Measurements from ENCODE around the gene MCCC1.
"Not testable (repeated sequence)": the region's sequence is repeated elsewhere in the genome, so short reads cannot be mapped to it uniquely, and the experiment has no call there.

MCCC1 gene

DNA sequence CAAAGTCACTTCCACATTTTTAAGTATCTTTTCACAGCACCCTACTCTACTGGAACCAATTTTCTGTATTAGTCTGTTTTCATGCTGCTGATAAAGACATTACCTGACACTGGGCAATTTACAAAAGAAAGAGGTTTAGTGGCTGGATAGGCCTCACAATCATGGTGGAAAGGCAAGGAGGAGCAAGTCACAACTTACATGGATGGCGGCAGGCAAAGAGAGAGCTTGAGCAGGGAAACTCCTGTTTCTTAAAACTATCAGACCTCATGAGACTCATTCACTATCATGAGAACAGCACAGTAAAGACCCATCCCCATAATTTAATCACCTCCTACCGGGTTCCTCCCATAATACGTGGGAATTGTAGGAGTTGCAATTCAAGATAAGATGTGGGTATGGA lies 18.7 kb downstream of the MCCC1 start:
- H3K9me3 ChIP-seq (ENCODE audit: control insufficient read depth, insufficient read depth, low read depth, low read length): peaks cover 48% of the 10 kb centered on the region
- no peak overlapping the region for H3K27ac ChIP-seq (ENCODE audit: low read depth, low read length)
- peaks cover 67% of the 10 kb centered on the region for H3K36me3 ChIP-seq (ENCODE audit: control insufficient read depth, insufficient read depth, low read length)
- no peak overlapping the region for H3K4me3 ChIP-seq (ENCODE audit: low read depth, low read length)
- no peaks in the 10 kb centered on the region for H3K27me3 ChIP-seq (ENCODE audit: control insufficient read depth, insufficient read depth, low read length)
- H3K9ac ChIP-seq (ENCODE audit: low read length): no peak overlapping the region
- no peaks in the 10 kb centered on the region for H3K4me1 ChIP-seq (ENCODE audit: control insufficient read depth, insufficient read depth, low read length)

DNA sequence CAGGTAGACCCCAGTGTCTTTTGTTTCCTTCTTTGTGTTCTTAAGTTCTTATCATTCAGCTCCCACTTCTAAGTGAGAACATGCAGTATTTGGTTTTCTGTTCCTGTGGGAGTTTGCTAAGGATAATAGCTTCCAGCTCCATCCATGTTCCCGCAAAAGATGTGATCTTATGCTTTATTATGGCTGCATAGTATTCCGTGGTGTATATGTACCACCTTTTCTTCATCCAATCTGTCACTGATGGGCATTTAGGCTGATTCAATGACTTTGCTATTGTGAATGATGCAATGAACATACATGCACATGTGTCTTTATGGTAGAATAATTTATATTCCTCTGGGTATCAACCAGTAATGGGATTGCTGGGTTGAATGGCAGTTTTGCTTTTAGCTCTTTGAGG lies 24.4 kb downstream of the MCCC1 start:
- H3K27me3 ChIP-seq (ENCODE audit: control insufficient read depth, insufficient read depth, low read length): no peaks in the 10 kb centered on the region
- no peak overlapping the region for H3K9ac ChIP-seq (ENCODE audit: low read length)
- no peak overlapping the region for H3K4me3 ChIP-seq (ENCODE audit: low read depth, low read length)
- H3K27ac ChIP-seq (ENCODE audit: low read depth, low read length): no peak overlapping the region
- peaks cover 34% of the 10 kb centered on the region for H3K36me3 ChIP-seq (ENCODE audit: control insufficient read depth, insufficient read depth, low read length)
- H3K9me3 ChIP-seq (ENCODE audit: control insufficient read depth, insufficient read depth, low read depth, low read length): peaks cover 38% of the 10 kb centered on the region
- H3K4me1 ChIP-seq (ENCODE audit: control insufficient read depth, insufficient read depth, low read length): no peaks in the 10 kb centered on the region

GRCh38 chr3:183074261-183074660 lies 25.0 kb downstream of the MCCC1 start:
- peaks cover 32% of the 10 kb centered on the region for H3K9me3 ChIP-seq (ENCODE audit: control insufficient read depth, insufficient read depth, low read depth, low read length)
- H3K4me3 ChIP-seq (ENCODE audit: low read depth, low read length): no peak overlapping the region
- H3K4me1 ChIP-seq (ENCODE audit: control insufficient read depth, insufficient read depth, low read length): no peaks in the 10 kb centered on the region
- peaks cover 33% of the 10 kb centered on the region for H3K36me3 ChIP-seq (ENCODE audit: control insufficient read depth, insufficient read depth, low read length)
- H3K9ac ChIP-seq (ENCODE audit: low read length): no peak overlapping the region
- no peak overlapping the region for H3K27ac ChIP-seq (ENCODE audit: low read depth, low read length)
- H3K27me3 ChIP-seq (ENCODE audit: control insufficient read depth, insufficient read depth, low read length): no peaks in the 10 kb centered on the region

DNA sequence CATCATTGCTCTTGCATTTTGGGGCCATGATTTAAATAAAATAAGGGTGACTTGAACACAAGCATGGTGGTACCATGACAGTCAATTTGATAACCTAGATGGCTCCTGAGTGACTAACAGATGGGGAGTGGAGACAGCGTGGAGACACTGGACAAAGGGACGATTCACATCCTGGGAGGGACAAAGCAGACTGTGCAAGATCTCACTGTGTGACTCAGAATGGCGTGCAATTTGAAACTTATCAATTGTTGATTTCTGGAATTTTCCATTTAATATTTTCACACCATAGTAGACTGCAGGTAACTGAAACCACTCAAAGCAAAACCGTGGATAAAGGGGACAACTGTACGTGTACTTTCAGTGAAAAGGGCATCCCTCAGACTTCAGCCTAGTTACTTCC lies 25.5 kb downstream of the MCCC1 start:
- peaks cover 28% of the 10 kb centered on the region; the same call in 1 of the 2 replicates for H3K9me3 ChIP-seq (ENCODE audit: control insufficient read depth, insufficient read depth, low read depth, low read length)
- no peak overlapping the region for H3K27ac ChIP-seq (ENCODE audit: low read depth, low read length)
- peaks cover 31% of the 10 kb centered on the region for H3K36me3 ChIP-seq (ENCODE audit: control insufficient read depth, insufficient read depth, low read length)
- no peaks in the 10 kb centered on the region for H3K4me1 ChIP-seq (ENCODE audit: control insufficient read depth, insufficient read depth, low read length)
- no peak overlapping the region for H3K4me3 ChIP-seq (ENCODE audit: low read depth, low read length)
- no peaks in the 10 kb centered on the region for H3K27me3 ChIP-seq (ENCODE audit: control insufficient read depth, insufficient read depth, low read length)
- no peak overlapping the region for H3K9ac ChIP-seq (ENCODE audit: low read length)

- Histone ChIP-seq H3K9ac (ENCODE audit: low read length) (no peak overlapping the region), H3K36me3 (ENCODE audit: control insufficient read depth, insufficient read depth, low read length) (peaks cover 33% of the 10 kb centered on the region), H3K27ac (ENCODE audit: low read depth, low read length) (no peak overlapping the region), H3K27me3 (ENCODE audit: control insufficient read depth, insufficient read depth, low read length) (no peaks in the 10 kb centered on the region), H3K4me3 (ENCODE audit: low read depth, low read length) (no peak overlapping the region), H3K9me3 (ENCODE audit: control insufficient read depth, insufficient read depth, low read depth, low read length) (peaks cover 8% of the 10 kb centered on the region; the same call in 1 of the 2 replicates), H3K4me1 (ENCODE audit: control insufficient read depth, insufficient read depth, low read length) (no peaks in the 10 kb centered on the region)
Observed at GRCh38 chr3:183070892-183071291, 28.4 kb downstream of the MCCC1 start.

GRCh38 chr3:183069086-183069485 lies 30.2 kb downstream of the MCCC1 start:
- Histone ChIP-seq H3K4me1 (ENCODE audit: control insufficient read depth, insufficient read depth, low read length) (no peaks in the 10 kb centered on the region), H3K36me3 (ENCODE audit: control insufficient read depth, insufficient read depth, low read length) (peaks cover 36% of the 10 kb centered on the region), H3K9ac (ENCODE audit: low read length) (no peak overlapping the region)

DNA sequence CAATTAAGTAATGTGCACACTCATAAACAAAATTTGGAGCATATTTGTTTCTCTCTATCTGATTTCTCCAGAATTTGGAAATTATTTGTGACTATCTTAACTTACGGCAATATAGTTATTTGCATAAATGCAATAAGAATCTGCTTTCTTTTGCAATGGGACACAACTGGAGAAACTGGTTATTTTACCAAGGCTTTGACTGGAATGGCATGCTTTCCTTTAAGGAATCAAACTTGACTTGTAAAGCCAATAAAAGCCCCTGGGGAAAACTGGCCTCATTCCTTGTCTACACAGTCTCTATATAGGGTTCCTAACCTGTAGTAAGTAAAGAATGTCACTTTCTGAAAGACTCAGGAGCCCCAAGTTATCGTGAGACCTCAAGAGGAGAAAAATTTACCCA lies 32.4 kb downstream of the MCCC1 start:
- not testable (repeated sequence) for H3K27me3 ChIP-seq (ENCODE audit: control insufficient read depth, insufficient read depth, low read length); H3K9me3 ChIP-seq (ENCODE audit: control insufficient read depth, insufficient read depth, low read depth, low read length); H3K4me3 ChIP-seq (ENCODE audit: low read depth, low read length); H3K9ac ChIP-seq (ENCODE audit: low read length); H3K4me1 ChIP-seq (ENCODE audit: control insufficient read depth, insufficient read depth, low read length); H3K27ac ChIP-seq (ENCODE audit: low read depth, low read length)
- peaks cover 38% of the 10 kb centered on the region for H3K36me3 ChIP-seq (ENCODE audit: control insufficient read depth, insufficient read depth, low read length)

More at GRCh38 chr3:183069086-183069485, 30.2 kb downstream of the MCCC1 start:
- Histone ChIP-seq H3K4me3 (ENCODE audit: low read depth, low read length) (no peak overlapping the region), H3K9me3 (ENCODE audit: control insufficient read depth, insufficient read depth, low read depth, low read length) (no peaks in the 10 kb centered on the region), H3K27ac (ENCODE audit: low read depth, low read length) (no peak overlapping the region), H3K27me3 (ENCODE audit: control insufficient read depth, insufficient read depth, low read length) (no peaks in the 10 kb centered on the region)

DNA sequence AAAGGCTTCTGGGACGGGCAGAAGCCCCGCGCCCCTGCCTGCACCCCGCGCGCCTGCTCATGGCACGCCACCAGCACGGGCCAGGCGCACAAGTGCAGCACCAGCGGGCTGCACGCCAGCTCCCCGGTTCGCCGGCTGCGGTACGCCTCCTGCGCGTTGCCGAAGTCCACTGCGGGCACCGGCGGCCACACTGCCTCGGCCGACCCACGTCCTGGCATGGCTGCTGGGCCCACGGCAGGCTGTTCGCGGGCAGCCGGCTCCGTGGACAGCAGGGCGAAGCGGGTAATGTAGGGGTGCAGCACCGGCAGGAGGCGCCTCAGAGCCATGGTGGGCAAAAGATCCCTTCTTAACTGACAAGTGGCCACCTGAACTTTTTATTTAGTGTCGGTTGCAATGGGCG lies 34.8 kb downstream of the MCCC1 start:
- Histone ChIP-seq H3K27me3 (ENCODE audit: control insufficient read depth, insufficient read depth, low read length) (no peaks in the 10 kb centered on the region), H3K4me3 (ENCODE audit: low read depth, low read length) (no peak overlapping the region), H3K27ac (ENCODE audit: low read depth, low read length) (no peak overlapping the region), H3K9me3 (ENCODE audit: control insufficient read depth, insufficient read depth, low read depth, low read length) (no peaks in the 10 kb centered on the region), H3K9ac (ENCODE audit: low read length) (no peak overlapping the region), H3K36me3 (ENCODE audit: control insufficient read depth, insufficient read depth, low read length) (peaks cover 24% of the 10 kb centered on the region), H3K4me1 (ENCODE audit: control insufficient read depth, insufficient read depth, low read length) (no peaks in the 10 kb centered on the region)

DNA sequence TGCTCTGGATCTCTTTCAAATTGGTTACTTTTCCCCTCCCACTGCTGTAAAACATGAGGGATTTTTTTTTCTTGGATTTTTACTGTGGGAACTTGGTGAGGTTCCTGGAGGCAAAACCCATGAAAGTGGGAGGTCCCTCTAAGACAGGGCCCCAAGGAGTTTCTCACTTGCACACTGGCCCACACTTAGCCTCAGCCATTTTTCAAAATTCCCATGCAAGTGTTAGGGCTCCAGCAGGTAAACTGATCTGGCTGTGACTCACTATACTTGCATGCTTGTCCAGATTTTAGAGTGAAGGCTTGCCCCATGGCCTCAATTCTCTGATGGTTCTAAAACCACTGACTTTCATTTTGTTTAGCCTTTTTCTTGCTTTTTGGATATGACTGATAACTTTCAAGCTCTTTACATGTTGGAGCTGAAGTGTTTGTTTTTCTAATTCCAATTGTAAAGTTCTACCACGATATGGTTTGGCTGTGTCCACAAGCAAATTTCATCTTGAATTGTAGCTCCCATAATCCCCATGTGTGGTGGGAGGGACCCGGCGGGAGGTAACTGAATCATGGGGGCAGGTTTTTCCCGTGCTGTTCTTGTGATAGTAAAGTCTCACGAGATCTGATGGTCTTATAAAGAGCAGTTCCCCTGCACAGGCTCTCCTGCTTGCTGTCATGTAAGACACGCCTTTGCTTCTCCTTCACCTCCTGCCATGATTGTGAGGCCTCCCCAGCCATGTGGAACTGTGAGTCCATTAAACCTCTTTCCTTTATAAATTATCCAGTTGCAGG lies 37.7 kb downstream of the MCCC1 start:
- Histone ChIP-seq H3K9ac (ENCODE audit: low read length) (no peak overlapping the region), H3K4me1 (ENCODE audit: control insufficient read depth, insufficient read depth, low read length) (no peaks in the 10 kb centered on the region), H3K36me3 (ENCODE audit: control insufficient read depth, insufficient read depth, low read length) (peaks cover 11% of the 10 kb centered on the region), H3K9me3 (ENCODE audit: control insufficient read depth, insufficient read depth, low read depth, low read length) (no peaks in the 10 kb centered on the region), H3K27ac (ENCODE audit: low read depth, low read length) (no peak overlapping the region), H3K4me3 (ENCODE audit: low read depth, low read length) (no peak overlapping the region), H3K27me3 (ENCODE audit: control insufficient read depth, insufficient read depth, low read length) (no peaks in the 10 kb centered on the region)

- no peak overlapping the region for H3K9ac ChIP-seq (ENCODE audit: low read length)
- H3K27ac ChIP-seq (ENCODE audit: low read depth, low read length): no peak overlapping the region
- no peak overlapping the region for H3K4me3 ChIP-seq (ENCODE audit: low read depth, low read length)
- H3K4me1 ChIP-seq (ENCODE audit: control insufficient read depth, insufficient read depth, low read length): no peaks in the 10 kb centered on the region
- peaks cover 20% of the 10 kb centered on the region for H3K36me3 ChIP-seq (ENCODE audit: control insufficient read depth, insufficient read depth, low read length)
- no peaks in the 10 kb centered on the region for H3K27me3 ChIP-seq (ENCODE audit: control insufficient read depth, insufficient read depth, low read length)
- H3K9me3 ChIP-seq (ENCODE audit: control insufficient read depth, insufficient read depth, low read depth, low read length): no peaks in the 10 kb centered on the region
Observed at GRCh38 chr3:183058351-183058750, 40.9 kb downstream of the MCCC1 start.

GRCh38 chr3:183050706-183051105 lies 48.6 kb downstream of the MCCC1 start:
- Histone ChIP-seq H3K27ac (ENCODE audit: low read depth, low read length) (no peak overlapping the region), H3K4me3 (ENCODE audit: low read depth, low read length) (no peak overlapping the region), H3K27me3 (ENCODE audit: control insufficient read depth, insufficient read depth, low read length) (no peaks in the 10 kb centered on the region), H3K9ac (ENCODE audit: low read length) (no peak overlapping the region), H3K36me3 (ENCODE audit: control insufficient read depth, insufficient read depth, low read length) (peaks cover 31% of the 10 kb centered on the region), H3K4me1 (ENCODE audit: control insufficient read depth, insufficient read depth, low read length) (no peaks in the 10 kb centered on the region), H3K9me3 (ENCODE audit: control insufficient read depth, insufficient read depth, low read depth, low read length) (no peaks in the 10 kb centered on the region)
